GM12878 (cell line): ENCODE results near the gene GRK2. TPM values are rescaled to one million over a fixed set of nuclear protein-coding genes. Genes with fewer than 3 reads are reported as not detected.

Source experiments
- ATAC-seq: fragments of 200-7000 bp; cut with Tn5 transposase; 3 replicates; pipeline ENCODE4 v1.9.1; 2020; ENCODE audit warnings: mild to moderate bottlenecking, moderate library complexity
- BruUV-seq: library from RNA; stranded (reverse); fragments of 400-500 nt; replicated peaks from 2 replicates; lab custom pipeline; 2021; lab: Mats Ljungman, UMichigan
- CTCF ChIA-PET: fragments of 300-600 bp; sonication (Branson Sonifier 250); formaldehyde crosslinking; extraction: SDS; loops from one replicate; lab custom pipeline; 2021; ENCODE audit warnings: inconsistent platforms; lab: Yijun Ruan, JAX
- POLR2A ChIA-PET: fragments of 350-600 bp; formaldehyde crosslinking; extraction: SDS; loops from one replicate; lab custom pipeline; 2021; ENCODE audit warnings: inconsistent platforms; lab: Charles Lee
- RAD21 ChIA-PET: fragments of 300-600 bp; sonication (Branson Sonifier 250); formaldehyde crosslinking; loops from one replicate; lab custom pipeline; 2023; ENCODE audit warnings: antibody characterized with exemption; ENCODE audit not compliant: unreplicated experiment; lab: Charles Lee
- SMC1A ChIA-PET: fragments of 300-600 bp; sonication (Branson Sonifier 250); formaldehyde crosslinking; loops from one replicate; lab custom pipeline; 2023; ENCODE audit not compliant: unreplicated experiment, uncharacterized antibody; lab: Charles Lee
- DNase-seq: peaks from one replicate; pipeline ENCODE4 v3.0.0-alpha.2; 2011; ENCODE audit warnings: low read depth, low spot score
- FAIRE-seq: peaks from 3 replicates; lab custom pipeline; 2011; peaks lifted over from hg19 to GRCh38; lab: Jason Lieb, UNC
- H2AFZ ChIP-seq: 2 replicates; pipeline ENCODE4 v1.6.0; 2011; ENCODE audit warnings: low read depth, low read length, control low read depth; ENCODE audit not compliant: control insufficient read depth
- H3K27ac ChIP-seq: 2 replicates; pipeline ENCODE4 v1.5.1; 2011; ENCODE audit warnings: control low read depth; ENCODE audit not compliant: control insufficient read depth, insufficient read depth
- H3K27me3 ChIP-seq, 2 experiments: replicated peaks in 1 of 2; 2 replicates each; pipeline versions ENCODE4 v1.6.0 to v1.6.1; 2011; ENCODE audit warnings: low read length in 1 of 2; ENCODE audit not compliant: control insufficient read depth in 2 of 2, insufficient read depth in 2 of 2
- H3K36me3 ChIP-seq, 2 experiments: 2 replicates each; pipeline ENCODE4 v1.5.1; 2011; ENCODE audit warnings: low read length in 1 of 2; ENCODE audit not compliant: control insufficient read depth in 2 of 2, insufficient read depth in 2 of 2
- H3K4me1 ChIP-seq: 2 replicates; pipeline ENCODE4 v1.6.1; 2011; ENCODE audit warnings: mild to moderate bottlenecking, low read length, moderate library complexity, mixed read lengths; ENCODE audit not compliant: control insufficient read depth, insufficient read depth
- H3K4me2 ChIP-seq: 2 replicates; pipeline ENCODE4 v1.6.0; 2011; ENCODE audit warnings: control low read depth; ENCODE audit not compliant: control insufficient read depth, insufficient read depth
- H3K4me3 ChIP-seq: fragments of 200-600 bp; sonication (generic); 2 replicates; pipeline ENCODE4 v1.5.1; 2016
- H3K79me2 ChIP-seq: 2 replicates; pipeline ENCODE4 v1.6.0; 2011; ENCODE audit warnings: low read length; ENCODE audit not compliant: control insufficient read depth, insufficient read depth
- H3K9ac ChIP-seq: 2 replicates; pipeline ENCODE4 v1.8.0; 2011; ENCODE audit warnings: low read length, control low read depth, mixed read lengths; ENCODE audit not compliant: control insufficient read depth, insufficient read depth
- H3K9me3 ChIP-seq: replicated peaks from 3 replicates; pipeline ENCODE4 v1.5.1; 2011; ENCODE audit warnings: mild to moderate bottlenecking, low read length; ENCODE audit not compliant: control insufficient read depth, insufficient read depth
- H4K20me1 ChIP-seq: 2 replicates; pipeline ENCODE4 v1.6.0; 2011; ENCODE audit not compliant: control insufficient read depth, insufficient read depth
- BRCA1 ChIP-seq: IDR thresholded peaks from 2 replicates; pipeline ENCODE4 v1.6.1; 2011; ENCODE audit warnings: low read depth, low read length, improper control_type of control experiment
- FOXM1 ChIP-seq: IDR thresholded peaks from 2 replicates; pipeline ENCODE4 v1.6.1; 2012; ENCODE audit warnings: low read depth, mild to moderate bottlenecking, inconsistent platforms, low read length, moderate library complexity
- MYB ChIP-seq: fragments of 150-350 bp; IDR thresholded peaks from 2 replicates; pipeline ENCODE4 v1.6.1; 2014; ENCODE audit warnings: mild to moderate bottlenecking, low read depth, low read length, borderline replicate concordance
- POLR2A ChIP-seq: IDR thresholded peaks from 2 replicates; pipeline ENCODE4 v1.6.1; 2011; ENCODE audit warnings: low read depth, mild to moderate bottlenecking, low read length
- POLR2AphosphoS2 ChIP-seq: IDR thresholded peaks from 2 replicates; pipeline ENCODE4 v1.6.1; 2011; ENCODE audit warnings: low read depth, mild to moderate bottlenecking, low read length, improper control_type of control experiment, moderate library complexity
- WGBS: methylation state at CpG from one replicate; pipeline ENCODE4 v1.1.6; 2016; ENCODE audit warnings: low lambda C conversion rate; ENCODE audit not compliant: insufficient replicate concordance, insufficient coverage; ENCODE audit errors: missing lambda C conversion rate; 5-methylcytosine and 5-hydroxymethylcytosine counted together
- in situ Hi-C: fragments of 300-500 bp; cut with MboI; formaldehyde crosslinking; loops from 9 replicates; pipeline ENCODE4 v1.14.3; 2018; ENCODE audit warnings: mixed read lengths
- intact Hi-C: fragments of 100-400 bp; cut with micrococcal nuclease; formaldehyde crosslinking; loops from one replicate; pipeline ENCODE4 v1.14.2; 2022; ENCODE audit not compliant: unreplicated experiment
- polyA plus RNA-seq, 11 experiments: library from polyadenylated mRNA; depleted of rRNA in 4 of 11; unstranded in 6 of 11; stranded (reverse) in 5 of 11; fragments of >200 nt; fragmentation: Nextera tagmentation in 4 of 11; fragmentation: Illumina TruSeq in 1 of 11; extraction: Ambion mirVana in 4 of 11; extraction: Trizol in 1 of 11; gene quantifications; 1 replicate in 1 of 11; 2 replicates in 10 of 11; pipeline versions ENCODE4 v1.2.1 to v1.2.3, GENCODE V29; 2011 to 2016; ENCODE audit warnings: inconsistent platforms in 2 of 11, missing spikeins in 2 of 11, low read depth in 1 of 11
- total RNA-seq, 4 experiments: library from RNA; depleted of rRNA in 3 of 4; stranded (reverse); fragments of >200 nt in 3 of 4; fragmentation: Illumina TruSeq in 1 of 4; extraction: Trizol in 1 of 4; gene quantifications; 2 replicates each; pipeline versions ENCODE4 v1.2.1 to v1.2.3, GENCODE V29; 2013 to 2021
- TF ChIP-seq, protein P1 (sequence below): IDR thresholded peaks from 2 replicates; pipeline ENCODE4 v1.6.1; 2012; ENCODE audit warnings: low read length, inconsistent platforms

GRK2 gene
- total and polyA plus RNA-seq, 10 of the 15 experiments (the other 5 are each of a cell fraction or from before 2014, with no cell fraction given): 1.0 to 160 (median 66.1) TPM

DNA sequence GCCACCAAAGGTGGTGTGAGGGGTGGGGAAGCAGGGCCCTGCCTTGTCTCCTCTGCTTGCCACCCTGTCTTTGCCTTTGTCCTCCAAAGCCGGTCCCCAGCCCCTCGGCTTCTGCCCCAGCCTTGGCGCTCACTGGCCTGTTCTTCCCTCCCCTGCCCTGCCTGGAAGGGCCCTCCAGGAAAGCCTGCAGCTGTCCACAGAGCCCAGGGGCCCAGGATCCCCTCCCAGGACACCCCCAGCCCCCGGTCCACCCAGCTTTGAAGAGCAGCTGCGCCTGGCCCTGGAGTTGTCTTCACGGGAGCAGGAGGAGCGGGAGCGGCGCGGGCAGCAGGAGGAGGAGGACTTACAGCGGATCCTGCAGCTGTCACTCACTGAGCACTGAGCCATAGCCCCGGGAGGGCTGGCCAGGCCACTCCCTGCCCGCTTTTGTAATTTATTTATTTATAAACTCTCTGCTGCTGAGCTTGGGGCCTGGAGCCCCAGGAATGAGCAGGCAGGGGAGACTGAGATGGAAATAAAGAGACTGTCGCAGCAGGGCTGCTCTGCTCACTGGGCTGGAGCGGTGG lies 35.8 kb downstream of the GRK2 start:
- Histone ChIP-seq H3K9ac (no peak overlapping the region), H3K9me3 (no peaks in the 10 kb centered on the region), H3K27me3 (no peaks in the 10 kb centered on the region), H3K4me3 (no peak overlapping the region), H3K4me1 (no peaks in the 10 kb centered on the region), H2AFZ (no peak overlapping the region), H3K36me3 (peaks cover under 1 to 22% of the 10 kb centered on the region in 2 experiments; a peak in 3 of 4 replicates), H3K27ac (no peak overlapping the region), H3K4me2 (no peak overlapping the region), H3K79me2 (no peaks in the 10 kb centered on the region), H4K20me1 (no peaks in the 10 kb centered on the region)
- no peak for DNase-seq
- FAIRE-seq: no peak
- intact Hi-C loops (no loop called here), in situ Hi-C loops (no loop called here)
- CTCF ChIA-PET: no interaction called here
- TF ChIP-seq MYB: no peak
- TF ChIP-seq, protein P1, sequence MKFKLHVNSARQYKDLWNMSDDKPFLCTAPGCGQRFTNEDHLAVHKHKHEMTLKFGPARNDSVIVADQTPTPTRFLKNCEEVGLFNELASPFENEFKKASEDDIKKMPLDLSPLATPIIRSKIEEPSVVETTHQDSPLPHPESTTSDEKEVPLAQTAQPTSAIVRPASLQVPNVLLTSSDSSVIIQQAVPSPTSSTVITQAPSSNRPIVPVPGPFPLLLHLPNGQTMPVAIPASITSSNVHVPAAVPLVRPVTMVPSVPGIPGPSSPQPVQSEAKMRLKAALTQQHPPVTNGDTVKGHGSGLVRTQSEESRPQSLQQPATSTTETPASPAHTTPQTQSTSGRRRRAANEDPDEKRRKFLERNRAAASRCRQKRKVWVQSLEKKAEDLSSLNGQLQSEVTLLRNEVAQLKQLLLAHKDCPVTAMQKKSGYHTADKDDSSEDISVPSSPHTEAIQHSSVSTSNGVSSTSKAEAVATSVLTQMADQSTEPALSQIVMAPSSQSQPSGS: no peak
- TF ChIP-seq FOXM1: no peak
- TF ChIP-seq BRCA1: no peak
- RAD21 ChIA-PET: no interaction called here
- no TSS peak for BruUV-seq
- 91% methylated on average over 15 of the region's 15 CpGs for WGBS
- no peak for ATAC-seq
- POLR2A ChIA-PET: interaction anchor here (0.6 kb wide), 1 partner anchor 11 kb away, joined by 7 read pairs; no protein-coding TSS in a partner anchor
- SMC1A ChIA-PET: no interaction called here

DNA sequence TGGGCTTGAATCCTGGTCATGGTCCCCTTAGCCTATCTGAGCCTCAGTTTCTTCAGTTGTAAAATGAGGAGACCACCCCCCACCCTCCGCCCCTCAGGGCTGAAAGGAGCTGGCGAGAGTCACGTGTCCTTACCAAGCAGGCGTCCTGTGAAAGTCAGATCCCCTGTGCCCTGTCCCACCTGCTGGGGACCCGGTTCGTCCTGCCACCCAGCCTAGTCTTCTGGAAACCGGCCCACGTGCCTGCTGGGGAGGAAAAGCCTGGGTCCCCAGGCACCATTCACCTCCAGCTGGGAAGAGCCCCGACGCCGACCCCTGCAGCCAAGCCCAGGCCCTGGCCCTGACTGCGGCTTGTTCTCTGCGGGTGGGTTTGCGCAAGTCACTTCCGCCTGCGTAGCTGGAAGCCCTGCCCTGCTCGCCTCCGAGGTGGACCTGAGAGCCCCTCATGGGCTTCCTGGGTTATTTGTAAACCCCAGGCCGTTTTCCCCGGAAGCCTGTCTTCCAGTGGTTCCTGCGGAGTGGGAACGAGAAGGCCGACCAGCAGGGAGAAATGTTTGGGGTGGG lies 36.4 kb downstream of the GRK2 start:
- no peaks in the 10 kb centered on the region for H3K9me3 ChIP-seq
- ChIA-PET RAD21 (no interaction called here), POLR2A (interaction anchor here (0.6 kb wide), 1 partner anchor 11 kb away, joined by 7 read pairs; no protein-coding TSS in a partner anchor), CTCF (interaction anchor here (0.6 to 1.2 kb wide), 3 partner anchors 14 to 220 kb away, joined by 3 to 8 read pairs (median 3); no protein-coding TSS in a partner anchor), SMC1A (no interaction called here)
- ATAC-seq (no peak), FAIRE-seq (no peak), DNase-seq (no peak)
- BruUV-seq: no TSS peak
- H3K36me3 ChIP-seq: peaks cover 0 to 22% of the 10 kb centered on the region in 2 experiments; a peak in 2 of 4 replicates
- intact Hi-C loops (no loop called here), in situ Hi-C loops (no loop called here)
- no peaks in the 10 kb centered on the region for H3K4me1 ChIP-seq
- no peak overlapping the region for H3K9ac ChIP-seq
- no peak overlapping the region for H3K4me3 ChIP-seq
- 78% methylated on average over 20 of the region's 23 CpGs for WGBS
- TF ChIP-seq POLR2AphosphoS2 (no peak), POLR2A (peak; percentile 55)
- no peak overlapping the region for H2AFZ ChIP-seq
- H4K20me1 ChIP-seq: no peaks in the 10 kb centered on the region
- no peaks in the 10 kb centered on the region for H3K79me2 ChIP-seq
- no peak overlapping the region for H3K4me2 ChIP-seq
- no peaks in the 10 kb centered on the region for H3K27me3 ChIP-seq
- no peak overlapping the region for H3K27ac ChIP-seq
